HepG2 (cell line): ENCODE data around the gene WBP1. TPM values are rescaled to one million over a fixed set of nuclear protein-coding genes. Genes with fewer than 3 reads are reported as not detected.

Experiments
- CBX1 ChIP-seq: IDR thresholded peaks from one replicate; pipeline ENCODE4 v1.6.1; 2016; ENCODE audit warnings: antibody characterized with exemption, low read depth
- ESRRA ChIP-seq: sonication (generic); formaldehyde crosslinking; IDR thresholded peaks from 2 replicates; pipeline ENCODE4 v1.5.1; 2020; ENCODE audit warnings: mild to moderate bottlenecking, low read depth, missing genetic modification reagents
- FLYWCH1 ChIP-seq: sonication (generic); formaldehyde crosslinking; IDR thresholded peaks from 2 replicates; pipeline ENCODE4 v1.8.1; 2023; ENCODE audit warnings: mild to moderate bottlenecking, missing genetic modification reagents
- KAT8 ChIP-seq: IDR thresholded peaks from 2 replicates; pipeline ENCODE4 v1.6.1; 2016; ENCODE audit warnings: missing genetic modification reagents, missing compliant biosample characterization
- NR2F6 ChIP-seq, 2 experiments: IDR thresholded peaks; 2 replicates each; pipeline ENCODE4 v1.6.1; 2016; ENCODE audit warnings: antibody characterized with exemption in 1 of 2, mild to moderate bottlenecking in 1 of 2
- POGZ ChIP-seq: sonication (generic); formaldehyde crosslinking; IDR thresholded peaks from 2 replicates; pipeline ENCODE4 v1.4.0; 2020; ENCODE audit warnings: mild to moderate bottlenecking, missing genetic modification reagents
- SALL2 ChIP-seq: sonication (generic); formaldehyde crosslinking; IDR thresholded peaks from 2 replicates; pipeline ENCODE4 v1.8.1; 2023; ENCODE audit warnings: mild to moderate bottlenecking, missing genetic modification reagents, inconsistent platforms
- SP2 ChIP-seq: sonication (generic); formaldehyde crosslinking; IDR thresholded peaks from 2 replicates; pipeline ENCODE4 v1.5.1; 2020; ENCODE audit warnings: mild to moderate bottlenecking, missing genetic modification reagents
- TAF15 ChIP-seq: fragments of 200-400 bp; formaldehyde crosslinking; IDR thresholded peaks from one replicate; pipeline ENCODE4 v1.6.1; 2018; ENCODE audit warnings: mild to moderate bottlenecking, low read depth, low read length; ENCODE audit not compliant: poor library complexity, severe bottlenecking
- TOE1 ChIP-seq: sonication (generic); formaldehyde crosslinking; IDR thresholded peaks from 2 replicates; pipeline ENCODE4 v1.4.0; 2020; ENCODE audit warnings: mild to moderate bottlenecking, missing genetic modification reagents
- ZNF205 ChIP-seq: IDR thresholded peaks from 2 replicates; pipeline ENCODE4 v1.6.1; 2018; ENCODE audit warnings: missing biosample characterization, missing genetic modification reagents
- ZNF232 ChIP-seq: sonication (generic); formaldehyde crosslinking; IDR thresholded peaks from 2 replicates; pipeline ENCODE4 v1.4.0; 2020; ENCODE audit warnings: missing genetic modification reagents, borderline replicate concordance
- ZNF274 ChIP-seq: sonication (generic); formaldehyde crosslinking; IDR thresholded peaks from 2 replicates; pipeline ENCODE4 v1.5.1; 2020; ENCODE audit warnings: mild to moderate bottlenecking, missing genetic modification reagents
- ZNF569 ChIP-seq: sonication (generic); formaldehyde crosslinking; IDR thresholded peaks from 2 replicates; pipeline ENCODE4 v1.5.0; 2020; ENCODE audit warnings: mild to moderate bottlenecking, missing genetic modification reagents, moderate library complexity, borderline replicate concordance
- ZNF761 ChIP-seq: sonication (generic); formaldehyde crosslinking; conservative IDR thresholded peaks from 2 replicates; pipeline ENCODE4 v1.4.0; 2020; ENCODE audit warnings: mild to moderate bottlenecking, missing genetic modification reagents
- polyA plus RNA-seq, 8 experiments: library from polyadenylated mRNA; depleted of rRNA in 3 of 8; stranded (reverse) in 7 of 8; unstranded in 1 of 8; fragments of >200 nt; fragmentation: Illumina TruSeq in 4 of 8; extraction: Trizol in 4 of 8; gene quantifications; 2 replicates each; pipeline versions ENCODE4 v1.2.1 to v1.2.3, GENCODE V29; 2011 to 2016; ENCODE audit warnings: low read depth in 4 of 8, missing spikeins in 1 of 8, mixed read lengths in 1 of 8; ENCODE audit not compliant: insufficient read depth in 1 of 8
- total RNA-seq, 5 experiments: library from RNA; depleted of rRNA; stranded (reverse); fragments of >200 nt; fragmentation: Illumina TruSeq; extraction: Trizol; gene quantifications; 2 replicates each; pipeline ENCODE4 v1.2.3, GENCODE V29; 2016; ENCODE audit warnings: low read depth in 1 of 5
- TF ChIP-seq, protein P1 (sequence below): sonication (generic); formaldehyde crosslinking; IDR thresholded peaks from 2 replicates; pipeline ENCODE4 v1.4.0; 2020; ENCODE audit warnings: missing genetic modification reagents, borderline replicate concordance
- TF ChIP-seq, protein P2 (sequence below): IDR thresholded peaks from 2 replicates; pipeline ENCODE4 v1.6.1; 2016; ENCODE audit warnings: control low read depth
- TF ChIP-seq, protein P3 (sequence below): sonication (generic); formaldehyde crosslinking; conservative IDR thresholded peaks from 2 replicates; pipeline ENCODE4 v1.4.0; 2020; ENCODE audit warnings: mild to moderate bottlenecking, missing genetic modification reagents, moderate library complexity

WBP1 gene
- total and polyA plus RNA-seq, 2 of the 13 experiments (the other 11 are each of a cell fraction or from before 2014, with no cell fraction given) = 38.8 to 85.7 TPM

DNA sequence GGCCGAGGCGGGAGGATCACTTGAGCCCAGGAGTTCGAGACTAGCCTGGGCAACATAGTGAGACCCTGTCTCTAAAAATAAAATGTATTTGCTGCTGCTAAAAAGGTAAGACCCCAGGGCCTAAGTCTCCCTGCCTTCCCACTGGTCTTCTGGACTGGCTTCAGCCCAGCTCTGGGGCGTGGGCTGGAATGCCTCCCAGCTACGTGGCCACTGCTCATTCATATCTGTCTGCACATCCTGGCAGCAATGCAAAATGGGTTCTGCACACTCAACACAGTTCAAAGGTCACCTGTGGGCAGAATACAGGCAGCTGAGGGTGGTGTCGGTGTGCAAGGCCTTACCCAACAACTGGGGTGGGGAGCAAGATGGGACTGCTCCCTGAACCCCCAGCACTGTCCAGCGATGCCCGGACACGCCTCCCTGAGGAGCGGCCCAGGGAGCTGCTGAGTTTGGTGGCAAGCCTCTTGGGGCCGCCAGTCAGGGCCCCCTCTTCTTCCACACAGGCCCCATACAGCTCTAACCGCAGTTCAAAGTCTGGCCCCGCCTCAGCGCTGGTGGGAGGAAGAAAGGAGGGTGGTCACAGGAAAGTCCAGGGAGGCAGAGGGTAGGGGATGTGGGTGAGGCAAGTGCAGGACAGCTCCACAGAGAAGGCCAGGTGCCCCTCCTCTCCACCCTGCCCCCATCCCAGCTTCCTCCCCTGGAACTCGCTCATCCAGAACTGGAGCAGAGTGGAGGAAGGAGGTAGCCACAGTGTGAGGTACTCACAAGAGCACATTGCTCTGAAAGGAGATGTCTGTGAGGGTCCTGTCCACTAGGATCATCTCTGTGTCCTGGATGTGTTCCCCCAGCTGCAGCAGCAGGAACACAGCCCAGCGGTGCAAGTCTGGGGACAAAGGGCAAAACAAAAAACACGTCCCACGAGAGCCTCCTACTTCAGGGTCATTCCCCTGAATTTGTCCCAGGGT, 28.5 kb upstream of the WBP1 start (continued):
- TF ChIP-seq, protein P1, sequence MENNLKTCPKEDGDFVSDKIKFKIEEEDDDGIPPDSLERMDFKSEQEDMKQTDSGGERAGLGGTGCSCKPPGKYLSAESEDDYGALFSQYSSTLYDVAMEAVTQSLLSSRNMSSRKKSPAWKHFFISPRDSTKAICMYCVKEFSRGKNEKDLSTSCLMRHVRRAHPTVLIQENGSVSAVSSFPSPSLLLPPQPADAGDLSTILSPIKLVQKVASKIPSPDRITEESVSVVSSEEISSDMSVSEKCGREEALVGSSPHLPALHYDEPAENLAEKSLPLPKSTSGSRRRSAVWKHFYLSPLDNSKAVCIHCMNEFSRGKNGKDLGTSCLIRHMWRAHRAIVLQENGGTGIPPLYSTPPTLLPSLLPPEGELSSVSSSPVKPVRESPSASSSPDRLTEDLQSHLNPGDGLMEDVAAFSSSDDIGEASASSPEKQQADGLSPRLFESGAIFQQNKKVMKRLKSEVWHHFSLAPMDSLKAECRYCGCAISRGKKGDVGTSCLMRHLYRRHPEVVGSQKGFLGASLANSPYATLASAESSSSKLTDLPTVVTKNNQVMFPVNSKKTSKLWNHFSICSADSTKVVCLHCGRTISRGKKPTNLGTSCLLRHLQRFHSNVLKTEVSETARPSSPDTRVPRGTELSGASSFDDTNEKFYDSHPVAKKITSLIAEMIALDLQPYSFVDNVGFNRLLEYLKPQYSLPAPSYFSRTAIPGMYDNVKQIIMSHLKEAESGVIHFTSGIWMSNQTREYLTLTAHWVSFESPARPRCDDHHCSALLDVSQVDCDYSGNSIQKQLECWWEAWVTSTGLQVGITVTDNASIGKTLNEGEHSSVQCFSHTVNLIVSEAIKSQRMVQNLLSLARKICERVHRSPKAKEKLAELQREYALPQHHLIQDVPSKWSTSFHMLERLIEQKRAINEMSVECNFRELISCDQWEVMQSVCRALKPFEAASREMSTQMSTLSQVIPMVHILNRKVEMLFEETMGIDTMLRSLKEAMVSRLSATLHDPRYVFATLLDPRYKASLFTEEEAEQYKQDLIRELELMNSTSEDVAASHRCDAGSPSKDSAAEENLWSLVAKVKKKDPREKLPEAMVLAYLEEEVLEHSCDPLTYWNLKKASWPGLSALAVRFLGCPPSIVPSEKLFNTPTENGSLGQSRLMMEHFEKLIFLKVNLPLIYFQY (CRISPR knock-in tag) = peak; percentile 56; the same call in 1 of the 2 replicates
- TF ChIP-seq, protein P2, sequence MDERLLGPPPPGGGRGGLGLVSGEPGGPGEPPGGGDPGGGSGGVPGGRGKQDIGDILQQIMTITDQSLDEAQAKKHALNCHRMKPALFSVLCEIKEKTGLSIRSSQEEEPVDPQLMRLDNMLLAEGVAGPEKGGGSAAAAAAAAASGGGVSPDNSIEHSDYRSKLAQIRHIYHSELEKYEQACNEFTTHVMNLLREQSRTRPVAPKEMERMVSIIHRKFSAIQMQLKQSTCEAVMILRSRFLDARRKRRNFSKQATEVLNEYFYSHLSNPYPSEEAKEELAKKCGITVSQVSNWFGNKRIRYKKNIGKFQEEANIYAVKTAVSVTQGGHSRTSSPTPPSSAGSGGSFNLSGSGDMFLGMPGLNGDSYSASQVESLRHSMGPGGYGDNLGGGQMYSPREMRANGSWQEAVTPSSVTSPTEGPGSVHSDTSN = 0 out of 2 replicates have a peak, but pooled peaks have one; percentile 34
- no peak for TF ChIP-seq FLYWCH1 (CRISPR knock-in tag)
- no peak for TF ChIP-seq TOE1 (CRISPR knock-in tag)
- TF ChIP-seq SALL2 (CRISPR knock-in tag) = peak; percentile 25
- peak; percentile 77 for TF ChIP-seq ZNF205
- TF ChIP-seq POGZ (CRISPR knock-in tag) = peak; percentile 72
- peak; percentile 94; the same call in 1 of the 2 replicates for TF ChIP-seq ZNF761 (CRISPR knock-in tag)
- TF ChIP-seq KAT8 = peak; percentile 69
- TF ChIP-seq, protein P3, sequence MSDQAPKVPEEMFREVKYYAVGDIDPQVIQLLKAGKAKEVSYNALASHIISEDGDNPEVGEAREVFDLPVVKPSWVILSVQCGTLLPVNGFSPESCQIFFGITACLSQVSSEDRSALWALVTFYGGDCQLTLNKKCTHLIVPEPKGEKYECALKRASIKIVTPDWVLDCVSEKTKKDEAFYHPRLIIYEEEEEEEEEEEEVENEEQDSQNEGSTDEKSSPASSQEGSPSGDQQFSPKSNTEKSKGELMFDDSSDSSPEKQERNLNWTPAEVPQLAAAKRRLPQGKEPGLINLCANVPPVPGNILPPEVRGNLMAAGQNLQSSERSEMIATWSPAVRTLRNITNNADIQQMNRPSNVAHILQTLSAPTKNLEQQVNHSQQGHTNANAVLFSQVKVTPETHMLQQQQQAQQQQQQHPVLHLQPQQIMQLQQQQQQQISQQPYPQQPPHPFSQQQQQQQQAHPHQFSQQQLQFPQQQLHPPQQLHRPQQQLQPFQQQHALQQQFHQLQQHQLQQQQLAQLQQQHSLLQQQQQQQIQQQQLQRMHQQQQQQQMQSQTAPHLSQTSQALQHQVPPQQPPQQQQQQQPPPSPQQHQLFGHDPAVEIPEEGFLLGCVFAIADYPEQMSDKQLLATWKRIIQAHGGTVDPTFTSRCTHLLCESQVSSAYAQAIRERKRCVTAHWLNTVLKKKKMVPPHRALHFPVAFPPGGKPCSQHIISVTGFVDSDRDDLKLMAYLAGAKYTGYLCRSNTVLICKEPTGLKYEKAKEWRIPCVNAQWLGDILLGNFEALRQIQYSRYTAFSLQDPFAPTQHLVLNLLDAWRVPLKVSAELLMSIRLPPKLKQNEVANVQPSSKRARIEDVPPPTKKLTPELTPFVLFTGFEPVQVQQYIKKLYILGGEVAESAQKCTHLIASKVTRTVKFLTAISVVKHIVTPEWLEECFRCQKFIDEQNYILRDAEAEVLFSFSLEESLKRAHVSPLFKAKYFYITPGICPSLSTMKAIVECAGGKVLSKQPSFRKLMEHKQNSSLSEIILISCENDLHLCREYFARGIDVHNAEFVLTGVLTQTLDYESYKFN (CRISPR knock-in tag) = peak; percentile 99
- TF ChIP-seq ZNF569 (CRISPR knock-in tag) = no peak
- TF ChIP-seq CBX1 = no peak
- no peak for TF ChIP-seq ZNF232 (CRISPR knock-in tag)
- peak; percentile 37; the same call in 1 of the 2 replicates for TF ChIP-seq ESRRA (CRISPR knock-in tag)
- 0 out of 2 replicates have a peak, but pooled peaks have one; percentile 25 for TF ChIP-seq ZNF274
- TF ChIP-seq NR2F6 (IDR thresholded peaks at IDR 0.05) = peak; percentile 85
- TF ChIP-seq NR2F6 (CRISPR knock-in tag; IDR thresholded peaks at IDR 0.05) = peak; percentile 86
- TF ChIP-seq TAF15 = peak; percentile 66
- no peak for TF ChIP-seq SP2 (CRISPR knock-in tag)
